ENCODE data around the gene TRAF3IP1. TPM values are rescaled to one million over a fixed set of nuclear protein-coding genes. Genes with fewer than 3 reads are reported as not detected.

Gene TRAF3IP1
- total and polyA plus RNA-seq, 12 donors: 4.0 to 20.4 (median 10.4) TPM

GRCh38 chr2:238391042-238391689 is 70.8 kb downstream of the TRAF3IP1 start:
- no peak overlapping the region for H3K4me3 ChIP-seq
- no peaks in the 10 kb centered on the region for H3K9me3 ChIP-seq
- ATAC-seq: no peak
- H3K27me3 ChIP-seq: no peaks in the 10 kb centered on the region
- H3K4me1 ChIP-seq: peaks cover 0 to 30% (median 8%) of the 10 kb centered on the region in 9 donors
- intact Hi-C loops (cut with DNase I): loop anchor here in 1 of 10 donors (10.0 kb wide), 1 partner anchor 54 kb away; no protein-coding TSS in a partner anchor
- no peak for DNase-seq
- no peak for TF ChIP-seq CTCF (IDR thresholded peaks at IDR 0.05)
- WGBS, 2 donors: 71 to 77% methylated on average over 6 of the region's 6 CpGs
- H3K36me3 ChIP-seq: no peaks in the 10 kb centered on the region
- peak overlapping the region in 6 of 10 donors; percentile 77 to 87 (median 85) for H3K27ac ChIP-seq

- Histone ChIP-seq H3K27me3 (no peaks in the 10 kb centered on the region), H3K4me1 (peaks cover 0 to 8% (median 0%) of the 10 kb centered on the region in 9 donors), H3K4me3 (no peak overlapping the region), H3K27ac (no peak overlapping the region), H3K36me3 (peaks cover 0 to 38% (median 8%) of the 10 kb centered on the region in 9 donors), H3K9me3 (no peaks in the 10 kb centered on the region)
- intact Hi-C loops (cut with DNase I): loop anchor here in 1 of 10 donors (10.0 kb wide), 1 partner anchor 48 kb away; no protein-coding TSS in a partner anchor
- 95 to 96% methylated on average over 7 of the region's 7 CpGs for WGBS, 2 donors
- DNase-seq (no peak), ATAC-seq (no peak)
- no peak for TF ChIP-seq CTCF (IDR thresholded peaks at IDR 0.05)
Measured at GRCh38 chr2:238396663-238397062, 76.3 kb downstream of the TRAF3IP1 start.

GRCh38 chr2:238397356-238397755 is 77.0 kb downstream of the TRAF3IP1 start:
- TF ChIP-seq CTCF (IDR thresholded peaks at IDR 0.05): no peak

GRCh38 chr2:238398577-238398976 is 78.3 kb downstream of the TRAF3IP1 start:
- H3K27ac ChIP-seq: no peak overlapping the region
- no peaks in the 10 kb centered on the region for H3K4me1 ChIP-seq
- WGBS, 2 donors: 88 to 92% methylated on average over 6 of the region's 6 CpGs
- H3K4me3 ChIP-seq: no peak overlapping the region
- intact Hi-C loops (cut with DNase I): loop anchor here in 1 of 10 donors (10.0 kb wide), 1 partner anchor 46 kb away; no protein-coding TSS in a partner anchor
- peaks cover 0 to 49% (median 8%) of the 10 kb centered on the region in 9 donors for H3K36me3 ChIP-seq
- no peaks in the 10 kb centered on the region for H3K9me3 ChIP-seq
- TF ChIP-seq CTCF (IDR thresholded peaks at IDR 0.05): no peak
- no peak for ATAC-seq
- no peaks in the 10 kb centered on the region for H3K27me3 ChIP-seq
- DNase-seq: no peak

More at GRCh38 chr2:238397356-238397755, 77.0 kb downstream of the TRAF3IP1 start:
- no peaks in the 10 kb centered on the region for H3K27me3 ChIP-seq
- intact Hi-C loops (cut with DNase I): loop anchor here in 1 of 10 donors (10.0 kb wide), 1 partner anchor 47 kb away; no protein-coding TSS in a partner anchor
- H3K4me1 ChIP-seq: peaks cover 0 to 6% (median 0%) of the 10 kb centered on the region in 9 donors
- H3K9me3 ChIP-seq: no peaks in the 10 kb centered on the region
- WGBS, 2 donors: 88 to 91% methylated on average over 14 of the region's 14 CpGs
- H3K4me3 ChIP-seq: no peak overlapping the region
- DNase-seq (no peak), ATAC-seq (no peak)
- H3K27ac ChIP-seq: no peak overlapping the region
- H3K36me3 ChIP-seq: peaks cover 0 to 43% (median 8%) of the 10 kb centered on the region in 9 donors
